Measurements from ENCODE around the gene STAT5A. TPM values are rescaled to one million over a fixed set of nuclear protein-coding genes. Genes with fewer than 3 reads are reported as not detected.

The STAT5A gene
- total RNA-seq, 1 experiment from 2014 or later: 6.6 TPM

- TF ChIP-seq USF2 (CRISPR knock-in tag; IDR thresholded peaks at IDR 0.05): no peak
These were observed 1.7 kb upstream of the STAT5A start (continued) for GRCh38 chr17:42286411-42287221.

- peak overlapping the region; percentile 60; the same call in 1 of the 2 replicates for H3K27ac Mint-ChIP-seq
- H3K9me3 Mint-ChIP-seq: no peaks in the 10 kb centered on the region
- no peaks in the 10 kb centered on the region for H3K36me3 Mint-ChIP-seq
- peaks cover 22% of the 10 kb centered on the region for H3K4me1 Mint-ChIP-seq
- DNase-seq (ENCODE audit: low spot score) (no peak), ATAC-seq (no peak)
- ChIA-PET POLR2A (interaction anchor here (1.2 kb wide), 1 partner anchor 10 kb away, joined by 3 read pairs; no protein-coding TSS in a partner anchor), CTCF (interaction anchor here (0.8 to 2.6 kb wide), 6 partner anchors 8 to 240 kb away, joined by 3 to 20 read pairs (median 6); no protein-coding TSS in a partner anchor)
- TF ChIP-seq MAX (CRISPR knock-in tag; IDR thresholded peaks at IDR 0.05) (peak; percentile 24; the same call in 1 of the 2 replicates), ZBTB21 (CRISPR knock-in tag; IDR thresholded peaks at IDR 0.05; ENCODE audit: borderline replicate concordance) (no peak), TP53 (CRISPR knock-in tag; IDR thresholded peaks at IDR 0.05) (no peak), ERG (CRISPR knock-in tag; IDR thresholded peaks at IDR 0.05) (no peak)
- peak overlapping the region; percentile 70 for H3K4me3 Mint-ChIP-seq
- peaks cover 35% of the 10 kb centered on the region for H3K27me3 Mint-ChIP-seq (ENCODE audit: low read depth)
These were observed 857 bp upstream of the STAT5A start for GRCh38 chr17:42287305-42287976.

GRCh38 chr17:42288803-42289610 lies 709 bp downstream of the STAT5A start:
- no peak overlapping the region for H3K27ac Mint-ChIP-seq
- DNase-seq (ENCODE audit: low spot score): peak; percentile 48
- peak; percentile 54 for ATAC-seq
- peak overlapping the region; percentile 54 for H3K4me3 Mint-ChIP-seq
- TF ChIP-seq ZSCAN18 (CRISPR knock-in tag; IDR thresholded peaks at IDR 0.05): no peak
- 0 out of 2 replicates have a peak, but pooled peaks have one; percentile 12 for TF ChIP-seq E2F5 (CRISPR knock-in tag; IDR thresholded peaks at IDR 0.05)
- peak; percentile 86 for TF ChIP-seq MAX (CRISPR knock-in tag; IDR thresholded peaks at IDR 0.05)
- 0 out of 2 replicates have a peak, but pooled peaks have one; percentile 50 for TF ChIP-seq ZNF232 (CRISPR knock-in tag; IDR thresholded peaks at IDR 0.05)
- TF ChIP-seq AFF4 (CRISPR knock-in tag; IDR thresholded peaks at IDR 0.05; ENCODE audit: borderline replicate concordance): 0 out of 2 replicates have a peak, but pooled peaks have one; percentile 35
- POLR2A ChIA-PET: interaction anchor here (0.7 to 1.2 kb wide), 3 partner anchors 12 to 23 kb away, joined by 3 to 4 read pairs (median 3); no protein-coding TSS in a partner anchor
- CTCF ChIA-PET: interaction anchor here (0.8 to 2.6 kb wide), 11 partner anchors 10 to 238 kb away, joined by 3 to 20 read pairs (median 4); partner anchors contain the start of gene KCNH4
- peaks cover 35% of the 10 kb centered on the region for H3K27me3 Mint-ChIP-seq (ENCODE audit: low read depth)
- peaks cover 16% of the 10 kb centered on the region for H3K4me1 Mint-ChIP-seq
- H3K9me3 Mint-ChIP-seq: no peaks in the 10 kb centered on the region
- H3K36me3 Mint-ChIP-seq: no peaks in the 10 kb centered on the region

Measured in WTC11 (cell line).